WI38 (cell line): ENCODE results near the gene PLEK.

Experiments
- H3K4me3 ChIP-seq: 2 replicates; pipeline ENCODE4 v1.5.1; 2011; ENCODE audit warnings: low read depth, mild to moderate bottlenecking, control low read depth, low read length
- TF ChIP-seq, protein P1 (sequence below): IDR thresholded peaks from 2 replicates; pipeline ENCODE4 v1.5.1; 2012; ENCODE audit warnings: low read depth, mild to moderate bottlenecking, control low read depth, low read length

The PLEK gene

DNA sequence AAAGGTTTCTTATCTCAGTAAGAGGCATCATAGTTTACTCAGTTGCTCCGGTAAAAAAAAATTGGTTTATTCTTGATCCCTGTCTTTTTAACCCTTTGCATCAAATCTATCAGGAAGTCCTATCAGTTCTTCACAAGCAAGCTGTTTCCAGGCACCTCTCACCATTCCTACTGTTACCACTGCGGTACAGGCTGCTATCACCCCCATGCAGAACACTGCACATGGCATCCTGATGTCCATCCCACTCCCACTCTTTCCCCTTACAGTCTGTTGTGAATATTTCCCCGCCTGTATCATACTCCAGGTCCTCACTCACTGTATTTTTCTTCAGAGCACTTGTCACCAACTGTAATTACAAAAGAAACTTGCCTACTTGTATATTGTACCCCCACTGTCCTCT lies 40.0 kb upstream of the PLEK start:
- TF ChIP-seq, protein P1, sequence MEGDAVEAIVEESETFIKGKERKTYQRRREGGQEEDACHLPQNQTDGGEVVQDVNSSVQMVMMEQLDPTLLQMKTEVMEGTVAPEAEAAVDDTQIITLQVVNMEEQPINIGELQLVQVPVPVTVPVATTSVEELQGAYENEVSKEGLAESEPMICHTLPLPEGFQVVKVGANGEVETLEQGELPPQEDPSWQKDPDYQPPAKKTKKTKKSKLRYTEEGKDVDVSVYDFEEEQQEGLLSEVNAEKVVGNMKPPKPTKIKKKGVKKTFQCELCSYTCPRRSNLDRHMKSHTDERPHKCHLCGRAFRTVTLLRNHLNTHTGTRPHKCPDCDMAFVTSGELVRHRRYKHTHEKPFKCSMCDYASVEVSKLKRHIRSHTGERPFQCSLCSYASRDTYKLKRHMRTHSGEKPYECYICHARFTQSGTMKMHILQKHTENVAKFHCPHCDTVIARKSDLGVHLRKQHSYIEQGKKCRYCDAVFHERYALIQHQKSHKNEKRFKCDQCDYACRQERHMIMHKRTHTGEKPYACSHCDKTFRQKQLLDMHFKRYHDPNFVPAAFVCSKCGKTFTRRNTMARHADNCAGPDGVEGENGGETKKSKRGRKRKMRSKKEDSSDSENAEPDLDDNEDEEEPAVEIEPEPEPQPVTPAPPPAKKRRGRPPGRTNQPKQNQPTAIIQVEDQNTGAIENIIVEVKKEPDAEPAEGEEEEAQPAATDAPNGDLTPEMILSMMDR = no peak
- H3K4me3 ChIP-seq = no peak overlapping the region

DNA sequence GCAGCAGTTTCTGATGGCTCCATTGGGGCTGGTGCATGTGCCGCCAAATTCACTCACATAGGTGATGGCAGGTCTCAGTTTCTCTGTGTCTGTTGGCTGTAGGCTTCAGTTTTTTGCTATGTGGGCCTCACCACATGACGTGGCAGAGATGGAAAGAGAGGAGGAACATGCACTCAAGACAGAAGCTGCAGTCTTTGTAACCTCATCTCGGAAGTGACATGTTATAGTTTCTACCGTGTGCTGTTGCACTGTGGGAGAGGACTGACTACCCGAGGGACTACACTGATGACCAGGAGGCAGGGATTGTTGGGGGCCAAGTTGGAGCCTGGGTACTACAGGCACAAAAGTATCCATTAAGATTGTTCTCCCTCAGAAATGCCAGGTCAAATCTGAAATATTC lies 36.2 kb upstream of the PLEK start:
- no peak overlapping the region for H3K4me3 ChIP-seq
- TF ChIP-seq, protein P1 = no peak

DNA sequence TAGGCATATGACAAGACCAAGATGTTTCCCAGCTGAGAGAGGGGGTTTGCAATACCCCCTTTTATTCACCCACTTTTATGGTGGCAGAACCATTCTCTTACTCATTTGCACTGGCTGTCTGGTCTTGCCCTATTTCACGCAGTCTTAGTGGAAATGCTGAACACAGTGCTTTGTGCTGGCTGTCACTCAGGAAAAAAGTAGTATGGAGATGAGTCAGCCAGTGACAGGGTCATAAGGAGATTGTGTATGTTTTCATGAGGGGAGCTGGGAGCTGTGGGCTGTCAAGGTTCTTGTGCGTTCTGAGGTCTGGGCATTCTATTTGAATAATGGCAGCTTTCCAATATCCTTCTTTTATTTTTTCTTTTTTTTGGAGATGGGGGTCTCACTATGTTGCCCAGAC lies 34.4 kb upstream of the PLEK start:
- H3K4me3 ChIP-seq = no peak overlapping the region
- TF ChIP-seq, protein P1 = no peak

DNA sequence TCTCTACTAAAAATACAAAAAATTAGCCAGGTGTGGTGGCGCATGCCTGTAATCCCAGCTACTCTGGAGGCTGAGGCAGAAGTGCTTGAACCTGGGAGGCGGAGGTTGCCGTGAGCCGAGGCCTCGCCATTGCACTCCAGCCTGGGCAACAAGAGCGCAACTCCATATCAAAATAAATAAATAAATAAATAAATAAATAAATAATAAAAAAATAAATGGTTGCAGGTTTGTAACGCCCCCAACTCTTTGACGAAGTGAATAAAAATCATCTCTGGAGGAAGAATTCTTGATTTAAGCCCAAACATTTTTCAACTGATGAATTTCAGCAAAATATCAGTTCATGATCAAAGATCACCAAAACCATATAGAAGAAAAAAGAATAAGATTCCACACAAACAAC lies 32.1 kb upstream of the PLEK start:
- H3K4me3 ChIP-seq = no peak overlapping the region

DNA sequence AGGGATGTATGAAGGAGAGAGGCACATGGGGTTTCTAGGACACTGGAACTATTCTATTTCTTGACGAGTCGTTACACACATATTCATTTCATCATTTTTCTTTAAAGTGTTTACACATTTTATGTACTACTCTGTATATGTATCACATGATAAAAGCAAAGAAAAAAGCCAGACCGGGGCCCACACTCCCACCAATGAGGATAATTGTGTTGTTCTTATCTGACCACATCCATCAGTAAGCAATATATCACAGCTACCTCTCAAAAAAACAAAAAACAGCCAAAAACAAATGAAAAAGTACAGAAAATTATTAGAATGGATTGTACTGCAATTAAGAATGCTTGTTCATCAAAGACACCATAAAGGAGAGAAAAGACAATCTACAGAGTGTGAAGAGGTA lies 31.2 kb upstream of the PLEK start:
- no peak overlapping the region for H3K4me3 ChIP-seq
- TF ChIP-seq, protein P1 = no peak

More for the DNA sequence above, 32.1 kb upstream of the PLEK start:
- TF ChIP-seq, protein P1 = no peak

DNA sequence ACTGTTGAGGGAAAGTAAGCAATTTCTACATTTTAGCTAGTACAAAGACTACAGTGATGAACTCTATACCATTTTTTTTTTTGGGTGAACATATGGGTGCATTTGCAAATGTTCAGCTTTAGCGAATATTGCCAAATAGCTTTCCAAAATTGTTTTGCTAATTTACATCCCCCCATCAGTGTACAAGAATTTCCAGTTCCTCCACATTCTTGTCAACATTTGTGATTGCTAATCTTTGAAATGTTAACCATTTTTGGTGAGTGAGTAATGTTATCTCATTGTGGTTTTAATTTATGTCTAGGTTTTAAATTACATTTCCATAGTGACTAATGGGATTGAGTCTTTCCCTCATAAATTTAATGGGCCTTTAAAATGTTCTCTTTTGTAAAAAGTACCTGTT lies 28.9 kb upstream of the PLEK start:
- no peak overlapping the region for H3K4me3 ChIP-seq
- TF ChIP-seq, protein P1 = no peak

DNA sequence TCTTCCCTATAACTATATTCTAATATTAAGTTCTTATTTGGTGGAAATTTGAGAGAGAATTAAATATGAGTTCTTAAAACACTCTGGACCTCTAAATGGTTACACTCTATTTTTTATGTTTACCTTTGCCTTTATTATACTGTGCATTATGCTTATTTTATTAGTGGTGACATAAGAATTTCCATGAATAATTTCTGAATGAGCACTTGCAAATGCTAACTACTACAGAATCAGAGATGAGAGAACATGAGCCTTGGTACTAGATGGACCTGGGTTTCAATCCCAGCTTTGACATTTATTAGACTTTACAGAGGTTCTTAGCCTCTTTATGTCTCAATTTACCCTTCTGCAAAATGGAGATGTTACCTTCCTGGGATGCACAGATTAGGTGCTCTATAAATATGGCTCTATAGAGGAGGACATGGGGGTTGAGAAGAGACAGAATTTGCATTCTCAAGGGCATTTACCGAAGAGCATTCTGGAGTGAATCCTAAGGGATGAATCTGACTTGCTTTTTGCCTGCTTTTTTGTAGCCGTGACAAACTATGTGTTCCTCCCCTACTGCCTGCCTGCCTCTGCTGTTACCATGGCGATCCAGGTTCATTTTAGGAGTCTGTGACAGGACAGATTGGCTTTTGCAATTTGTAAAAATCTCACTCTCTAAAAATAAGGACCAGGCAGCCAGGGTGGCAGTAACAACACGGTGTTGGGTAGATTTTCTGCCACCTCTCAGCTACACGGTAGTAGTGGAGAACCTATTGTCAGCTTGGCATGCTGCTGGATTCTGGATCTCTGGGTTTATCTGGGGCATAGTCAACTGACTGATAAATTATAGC lies 24.6 kb upstream of the PLEK start:
- TF ChIP-seq, protein P1 = no peak
- no peak overlapping the region for H3K4me3 ChIP-seq
